ENCODE measurements around the gene PRRC2C.

DNA sequence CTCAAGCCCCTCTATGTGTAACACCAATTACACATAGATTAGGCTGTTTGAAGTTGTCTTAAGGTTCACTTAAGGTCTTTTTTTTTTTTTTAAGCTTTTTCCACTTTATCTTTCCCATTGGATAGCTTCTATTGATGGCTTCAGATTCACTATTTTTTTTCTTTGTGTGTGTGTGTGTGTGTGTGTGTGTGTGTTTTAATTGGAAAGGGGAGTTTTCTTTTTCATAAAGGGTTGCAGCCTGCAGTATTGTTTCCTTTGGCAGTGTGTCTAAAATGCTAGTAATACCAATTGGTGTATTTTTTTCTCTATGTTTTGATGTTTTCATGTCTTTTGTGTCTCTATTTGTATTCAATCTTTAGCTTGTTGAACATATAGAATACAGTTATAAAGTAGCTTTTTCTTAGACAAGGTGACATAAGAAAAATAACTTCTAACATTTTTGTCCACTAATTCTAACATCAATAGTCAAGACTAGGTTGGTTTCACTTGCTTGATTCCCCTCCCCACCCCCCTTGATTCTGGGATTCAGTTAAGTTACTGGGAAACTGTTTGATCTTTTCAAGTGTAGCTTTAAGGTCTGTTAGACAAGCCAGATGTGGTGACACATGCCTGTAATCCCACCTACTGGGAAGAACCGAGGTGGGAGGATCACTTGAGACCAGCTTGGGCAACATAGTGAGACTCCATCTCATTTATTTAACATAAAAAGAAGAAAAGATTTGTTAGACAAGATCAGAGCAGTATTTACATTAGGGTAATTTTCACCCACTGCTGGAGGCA, 21.4 kb downstream of the PRRC2C start:
- TF ChIP-seq, protein P1, sequence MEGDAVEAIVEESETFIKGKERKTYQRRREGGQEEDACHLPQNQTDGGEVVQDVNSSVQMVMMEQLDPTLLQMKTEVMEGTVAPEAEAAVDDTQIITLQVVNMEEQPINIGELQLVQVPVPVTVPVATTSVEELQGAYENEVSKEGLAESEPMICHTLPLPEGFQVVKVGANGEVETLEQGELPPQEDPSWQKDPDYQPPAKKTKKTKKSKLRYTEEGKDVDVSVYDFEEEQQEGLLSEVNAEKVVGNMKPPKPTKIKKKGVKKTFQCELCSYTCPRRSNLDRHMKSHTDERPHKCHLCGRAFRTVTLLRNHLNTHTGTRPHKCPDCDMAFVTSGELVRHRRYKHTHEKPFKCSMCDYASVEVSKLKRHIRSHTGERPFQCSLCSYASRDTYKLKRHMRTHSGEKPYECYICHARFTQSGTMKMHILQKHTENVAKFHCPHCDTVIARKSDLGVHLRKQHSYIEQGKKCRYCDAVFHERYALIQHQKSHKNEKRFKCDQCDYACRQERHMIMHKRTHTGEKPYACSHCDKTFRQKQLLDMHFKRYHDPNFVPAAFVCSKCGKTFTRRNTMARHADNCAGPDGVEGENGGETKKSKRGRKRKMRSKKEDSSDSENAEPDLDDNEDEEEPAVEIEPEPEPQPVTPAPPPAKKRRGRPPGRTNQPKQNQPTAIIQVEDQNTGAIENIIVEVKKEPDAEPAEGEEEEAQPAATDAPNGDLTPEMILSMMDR (conservative IDR thresholded peaks at IDR 0.05) = no peak
- TF ChIP-seq ZFX (IDR thresholded peaks at IDR 0.05) = no peak

All from C4-2B (cell line).